ENCODE measurements around the gene SNAPC4.
"Not testable (repeated sequence)": the region's sequence is repeated elsewhere in the genome, so short reads cannot be mapped to it uniquely, and the experiment has no call there.

Gene SNAPC4

DNA sequence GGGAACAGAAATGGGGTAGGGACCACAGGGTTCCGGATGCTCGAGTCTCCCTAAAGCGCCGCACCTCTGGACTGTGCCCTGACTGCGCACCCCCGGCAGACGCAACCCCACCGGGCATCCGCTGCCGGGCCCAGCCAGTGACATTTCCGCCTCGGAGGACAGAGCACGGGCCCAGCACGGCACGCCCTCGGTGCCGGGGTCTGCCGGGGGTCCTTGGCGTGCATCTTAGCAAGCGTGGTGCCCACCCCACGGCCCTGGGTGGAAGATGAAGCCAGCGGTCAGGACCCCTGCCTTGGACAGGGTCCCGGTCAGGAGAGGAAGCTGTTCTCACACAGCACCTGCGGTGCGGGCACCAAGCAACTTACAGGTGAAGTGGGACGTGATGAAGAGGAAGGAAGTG, 32.6 kb upstream of the SNAPC4 start:
- TF ChIP-seq, protein P1, sequence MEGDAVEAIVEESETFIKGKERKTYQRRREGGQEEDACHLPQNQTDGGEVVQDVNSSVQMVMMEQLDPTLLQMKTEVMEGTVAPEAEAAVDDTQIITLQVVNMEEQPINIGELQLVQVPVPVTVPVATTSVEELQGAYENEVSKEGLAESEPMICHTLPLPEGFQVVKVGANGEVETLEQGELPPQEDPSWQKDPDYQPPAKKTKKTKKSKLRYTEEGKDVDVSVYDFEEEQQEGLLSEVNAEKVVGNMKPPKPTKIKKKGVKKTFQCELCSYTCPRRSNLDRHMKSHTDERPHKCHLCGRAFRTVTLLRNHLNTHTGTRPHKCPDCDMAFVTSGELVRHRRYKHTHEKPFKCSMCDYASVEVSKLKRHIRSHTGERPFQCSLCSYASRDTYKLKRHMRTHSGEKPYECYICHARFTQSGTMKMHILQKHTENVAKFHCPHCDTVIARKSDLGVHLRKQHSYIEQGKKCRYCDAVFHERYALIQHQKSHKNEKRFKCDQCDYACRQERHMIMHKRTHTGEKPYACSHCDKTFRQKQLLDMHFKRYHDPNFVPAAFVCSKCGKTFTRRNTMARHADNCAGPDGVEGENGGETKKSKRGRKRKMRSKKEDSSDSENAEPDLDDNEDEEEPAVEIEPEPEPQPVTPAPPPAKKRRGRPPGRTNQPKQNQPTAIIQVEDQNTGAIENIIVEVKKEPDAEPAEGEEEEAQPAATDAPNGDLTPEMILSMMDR (IDR thresholded peaks at IDR 0.05; ENCODE audit: low read depth, low read length), result no peak
- H3K4me3 ChIP-seq (replicated peaks in 1 of 2; ENCODE audit: low read depth in 2 of 2, low read length in 2 of 2), result no peak overlapping the region
- DNase-seq (ENCODE audit: low read depth in 2 of 2), result no peak

DNA sequence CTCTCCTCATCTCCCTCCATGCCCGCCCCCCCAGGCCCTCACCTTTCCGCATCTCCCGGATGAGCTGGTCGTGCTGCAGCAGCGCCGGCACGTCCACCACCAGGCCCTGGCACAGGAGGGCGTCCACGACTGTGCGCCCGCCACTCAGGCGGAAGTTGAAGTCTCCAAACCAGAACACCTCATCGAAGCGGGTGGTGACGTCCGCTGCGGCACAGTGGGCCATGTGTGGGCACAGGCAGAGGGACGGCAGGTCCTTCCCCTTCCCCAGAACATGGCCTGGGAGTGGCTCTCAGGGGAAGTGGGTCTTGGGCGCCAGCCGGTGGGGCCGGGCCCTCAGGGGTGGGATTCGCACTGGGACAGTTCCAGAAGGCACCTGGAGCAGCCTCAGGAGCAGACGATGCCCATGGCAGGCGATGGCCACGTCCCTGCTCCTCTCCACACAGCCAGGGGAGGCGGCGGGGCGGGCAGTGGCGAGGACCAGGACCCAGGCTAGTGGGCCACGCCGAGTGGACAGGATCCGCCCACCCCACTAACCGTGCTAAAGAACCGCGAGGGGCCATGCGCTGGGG, 31.9 kb upstream of the SNAPC4 start:
- H3K4me3 ChIP-seq (replicated peaks in 1 of 2; ENCODE audit: low read depth in 2 of 2, low read length in 2 of 2), result no peak overlapping the region
- TF ChIP-seq, protein P1 (IDR thresholded peaks at IDR 0.05; ENCODE audit: low read depth, low read length), result no peak
- no peak for DNase-seq (ENCODE audit: low read depth in 2 of 2)

DNA sequence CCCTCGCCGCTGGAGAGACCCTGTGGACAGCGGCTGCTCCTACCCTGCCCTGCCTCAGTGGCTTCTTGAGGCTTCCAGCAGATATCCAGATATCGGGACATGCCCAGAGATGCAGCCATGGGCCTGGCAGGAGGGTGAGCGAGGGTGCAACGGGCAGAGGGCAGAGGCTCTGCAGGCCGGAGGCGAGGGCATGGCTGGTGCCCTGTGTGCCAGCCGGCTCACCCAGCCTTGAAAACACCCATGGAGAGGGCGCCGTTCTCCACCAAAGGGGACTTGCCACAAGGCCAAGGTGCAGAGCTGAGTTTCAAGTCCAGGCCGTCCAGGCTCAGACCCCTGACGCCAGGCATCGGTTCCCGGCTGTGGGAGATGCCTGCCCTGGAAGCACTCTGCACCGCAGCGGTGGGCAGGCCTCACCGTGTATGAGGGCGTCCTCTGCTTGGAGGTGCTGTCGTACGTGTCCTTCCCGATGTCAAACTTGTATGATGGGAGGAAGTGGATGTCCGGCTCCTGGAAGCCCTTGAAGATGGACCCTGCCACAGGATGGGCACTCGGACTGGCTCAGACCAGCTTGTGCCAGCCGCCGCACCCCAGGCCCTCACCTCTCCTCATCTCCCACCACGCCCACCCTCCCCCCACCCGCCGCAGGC, 30.7 kb upstream of the SNAPC4 start:
- TF ChIP-seq, protein P1 (IDR thresholded peaks at IDR 0.05; ENCODE audit: low read depth, low read length), result no peak
- H3K4me3 ChIP-seq (replicated peaks in 1 of 2; ENCODE audit: low read depth in 2 of 2, low read length in 2 of 2), result no peak overlapping the region
- DNase-seq (ENCODE audit: low read depth in 2 of 2), result no peak

DNA sequence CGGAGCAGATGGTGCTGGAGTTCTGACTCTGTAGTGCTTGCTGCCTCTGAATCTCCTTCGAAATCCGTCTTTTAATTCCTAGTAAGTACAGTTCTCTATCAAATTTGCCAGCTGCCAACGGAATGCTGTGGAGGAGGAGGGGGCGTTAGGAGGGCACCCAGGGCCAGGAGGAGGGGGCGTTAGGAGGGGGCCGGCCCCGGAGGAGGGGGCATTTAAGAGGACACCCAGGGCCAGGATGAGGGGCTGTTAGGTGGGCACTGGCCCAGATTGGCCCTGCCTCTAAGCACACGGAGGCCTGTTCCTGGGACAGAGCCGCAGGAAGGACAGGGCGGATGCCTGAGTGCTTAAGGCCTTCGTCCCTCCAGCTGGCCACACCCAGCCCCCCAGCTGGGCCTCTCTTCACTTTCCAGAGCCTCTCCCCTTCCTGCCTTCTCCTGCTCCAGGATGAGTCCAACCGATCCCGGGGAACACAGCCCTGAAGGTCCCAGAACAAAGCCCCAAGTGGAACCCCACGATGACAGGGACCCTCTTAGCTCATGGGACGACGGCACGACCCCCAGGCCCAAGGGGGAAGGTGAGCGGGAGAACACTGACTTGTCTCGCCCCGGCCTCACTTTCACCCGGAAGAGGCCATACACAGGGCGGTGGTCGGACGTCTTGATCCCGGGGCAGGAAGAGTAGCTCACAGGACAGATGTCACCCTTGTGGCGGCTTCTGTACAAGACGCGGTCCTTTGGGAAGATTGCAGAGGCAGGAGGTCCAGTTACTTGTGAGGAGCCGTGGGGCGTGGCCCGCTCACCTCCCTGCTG, 29.9 kb upstream of the SNAPC4 start:
- H3K4me3 ChIP-seq (replicated peaks in 1 of 2; ENCODE audit: low read depth in 2 of 2, low read length in 2 of 2), result no peak overlapping the region
- no peak for DNase-seq (ENCODE audit: low read depth in 2 of 2)
- TF ChIP-seq, protein P1 (IDR thresholded peaks at IDR 0.05; ENCODE audit: low read depth, low read length), result no peak

DNA sequence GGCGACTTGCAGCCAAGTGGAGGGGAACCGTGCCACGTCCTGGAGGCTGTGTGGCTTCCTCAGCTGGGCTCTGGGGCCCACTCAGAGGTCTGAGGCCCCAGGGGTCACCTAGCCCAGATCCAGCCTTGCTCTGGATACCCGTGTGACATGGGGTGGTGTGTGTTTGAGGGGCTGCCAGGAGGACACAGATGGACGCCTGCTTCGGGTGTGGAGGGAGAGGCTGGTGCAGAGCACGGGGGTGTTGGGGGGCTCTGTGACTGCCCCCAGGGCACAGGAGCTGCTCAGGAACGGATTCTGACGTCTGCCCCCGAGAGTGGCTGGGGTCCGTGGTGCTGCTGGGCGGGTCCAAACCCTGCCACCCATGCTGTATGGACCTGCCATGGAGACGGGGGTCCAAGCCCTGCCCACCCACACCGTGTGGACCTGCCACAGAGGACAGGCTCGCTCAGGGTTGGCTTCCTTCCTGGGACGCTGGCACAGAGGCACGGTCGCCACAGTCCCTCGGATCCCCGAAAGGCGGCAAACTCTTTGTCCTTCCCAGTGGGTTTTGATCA, 29.2 kb upstream of the SNAPC4 start:
- TF ChIP-seq, protein P1 (IDR thresholded peaks at IDR 0.05; ENCODE audit: low read depth, low read length), result no peak
- no peak overlapping the region for H3K4me3 ChIP-seq (replicated peaks in 1 of 2; ENCODE audit: low read depth in 2 of 2, low read length in 2 of 2)
- no peak for DNase-seq (ENCODE audit: low read depth in 2 of 2)

DNA sequence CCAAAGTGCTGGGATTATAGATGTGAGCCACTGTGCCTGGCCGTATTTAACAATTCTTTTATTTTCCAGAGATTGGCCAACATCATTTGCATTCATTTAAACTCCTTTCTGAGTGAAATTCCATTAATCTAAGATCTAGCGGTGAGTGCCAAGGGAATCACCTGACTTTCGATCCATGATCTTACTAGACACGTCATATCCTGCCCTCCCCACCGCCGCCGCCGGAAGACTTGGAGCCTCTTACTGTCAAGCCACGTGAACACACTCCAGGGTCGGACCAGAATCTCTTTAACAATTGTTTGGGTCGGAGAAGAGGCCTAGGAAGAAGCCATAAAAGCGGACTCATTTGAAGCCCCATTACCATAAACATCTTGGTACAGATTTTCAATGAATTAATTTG, 26.8 kb upstream of the SNAPC4 start:
- no peak overlapping the region for H3K4me3 ChIP-seq (replicated peaks in 1 of 2; ENCODE audit: low read depth in 2 of 2, low read length in 2 of 2)
- DNase-seq (ENCODE audit: low read depth in 2 of 2), result no peak
- TF ChIP-seq, protein P1 (IDR thresholded peaks at IDR 0.05; ENCODE audit: low read depth, low read length), result no peak

DNA sequence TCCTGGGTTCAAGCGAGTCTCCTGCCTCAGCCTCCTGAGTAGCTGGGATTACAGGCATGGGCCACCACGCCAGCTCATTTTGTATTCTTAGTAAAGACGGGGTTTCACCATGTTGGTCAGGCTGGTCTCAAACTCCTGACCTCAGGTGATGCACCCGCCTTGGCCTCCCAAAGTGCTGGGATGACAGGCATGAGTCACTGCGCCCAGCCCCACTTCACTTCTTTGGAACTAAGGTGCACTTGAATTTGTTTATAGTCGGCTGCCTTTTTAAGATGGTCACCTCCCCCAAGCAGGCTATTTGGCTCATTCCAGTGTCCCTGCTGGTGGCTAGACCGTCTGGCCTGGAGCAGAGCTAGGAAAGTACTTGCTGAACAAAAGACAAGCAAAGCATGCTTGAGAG, 25.4 kb upstream of the SNAPC4 start:
- not testable (repeated sequence) for DNase-seq (ENCODE audit: low read depth in 2 of 2); H3K4me3 ChIP-seq (replicated peaks in 1 of 2; ENCODE audit: low read depth in 2 of 2, low read length in 2 of 2)
